Activated CD8-positive, alpha-beta memory T cell treated with anti-CD3 and anti-CD28 coated beads for 36 hours (primary cell): ENCODE data around the gene PRPF18. TPM values are rescaled to one million over a fixed set of nuclear protein-coding genes. Genes with fewer than 3 reads are reported as not detected.

Experiments
- CTCF ChIA-PET: fragments of 350-600 bp; sonication (Branson Sonifier 250); formaldehyde crosslinking; loops from one replicate; lab custom pipeline; 2021; ENCODE audit warnings: antibody characterized with exemption; lab: Charles Lee
- POLR2A ChIA-PET: fragments of 350-600 bp; sonication (Branson Sonifier 250); formaldehyde crosslinking; loops from one replicate; lab custom pipeline; 2021; ENCODE audit warnings: antibody characterized with exemption; lab: Charles Lee
- total RNA-seq, 2 experiments: library from RNA; stranded (reverse); gene quantifications; one replicate each; pipeline ENCODE4 v1.2.3, GENCODE V29; 2021

PRPF18 gene
- total RNA-seq, 2 experiments from 2014 or later = 24.6 to 25.4 TPM

DNA sequence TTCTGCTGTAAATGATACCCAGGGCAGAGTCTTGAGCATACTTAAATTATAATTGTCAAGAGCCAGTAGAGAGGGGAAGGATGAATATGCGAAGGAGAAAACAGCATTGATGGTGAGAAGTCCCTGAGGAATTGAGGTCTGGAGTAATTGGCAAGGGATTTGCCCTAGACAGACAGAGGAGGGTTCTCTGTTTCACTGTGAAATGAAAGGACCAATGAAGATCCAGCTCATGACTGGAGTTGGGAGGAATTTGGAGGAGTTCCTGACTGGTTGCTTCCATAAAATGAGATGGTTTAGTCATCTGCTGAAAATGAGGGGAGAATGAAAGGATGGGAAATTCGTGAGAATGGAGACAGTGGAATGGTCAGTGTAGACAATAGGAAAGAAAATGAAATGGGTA is 6.8 kb downstream of the PRPF18 start:
- ChIA-PET CTCF (no interaction called here), POLR2A (no interaction called here)

DNA sequence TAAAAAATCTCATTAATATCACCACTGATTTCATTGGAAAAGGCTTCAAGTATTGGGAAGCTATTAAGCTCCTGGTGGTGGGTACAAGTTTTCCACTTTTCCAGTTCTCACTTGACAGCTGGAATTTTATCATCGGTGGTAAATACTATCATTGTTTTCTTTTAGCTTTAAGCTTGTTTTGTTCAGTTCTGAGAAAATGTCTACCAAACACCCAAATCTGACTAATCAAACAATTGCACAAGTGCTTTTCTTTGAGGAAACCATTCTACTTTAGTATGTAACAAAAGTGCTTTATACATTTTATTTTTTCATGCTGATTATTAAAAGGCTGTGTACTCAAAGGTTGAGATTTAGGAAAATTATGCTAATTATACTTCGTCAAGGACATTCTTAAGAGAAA is 7.9 kb downstream of the PRPF18 start:
- CTCF ChIA-PET = no interaction called here
- POLR2A ChIA-PET = no interaction called here

DNA sequence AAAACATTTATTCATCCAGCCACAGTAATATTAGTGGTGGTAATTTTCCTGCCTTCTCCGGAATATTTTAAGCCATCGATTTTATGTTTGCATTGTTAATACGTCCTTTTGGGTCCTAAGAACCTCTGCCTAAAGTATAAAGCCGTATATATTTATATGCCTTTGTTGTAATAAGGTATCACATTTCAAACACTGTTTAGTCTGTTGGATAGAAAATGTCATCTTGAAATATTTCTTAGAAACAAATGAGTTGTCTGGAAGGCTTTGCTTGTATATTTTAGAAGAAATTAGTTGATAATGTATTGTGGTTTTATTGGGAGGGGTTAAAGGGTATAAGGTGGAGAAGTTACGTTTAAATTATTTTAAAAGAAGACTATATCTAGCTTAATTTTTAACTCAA is 11.1 kb downstream of the PRPF18 start:
- POLR2A ChIA-PET = no interaction called here
- CTCF ChIA-PET = no interaction called here

DNA sequence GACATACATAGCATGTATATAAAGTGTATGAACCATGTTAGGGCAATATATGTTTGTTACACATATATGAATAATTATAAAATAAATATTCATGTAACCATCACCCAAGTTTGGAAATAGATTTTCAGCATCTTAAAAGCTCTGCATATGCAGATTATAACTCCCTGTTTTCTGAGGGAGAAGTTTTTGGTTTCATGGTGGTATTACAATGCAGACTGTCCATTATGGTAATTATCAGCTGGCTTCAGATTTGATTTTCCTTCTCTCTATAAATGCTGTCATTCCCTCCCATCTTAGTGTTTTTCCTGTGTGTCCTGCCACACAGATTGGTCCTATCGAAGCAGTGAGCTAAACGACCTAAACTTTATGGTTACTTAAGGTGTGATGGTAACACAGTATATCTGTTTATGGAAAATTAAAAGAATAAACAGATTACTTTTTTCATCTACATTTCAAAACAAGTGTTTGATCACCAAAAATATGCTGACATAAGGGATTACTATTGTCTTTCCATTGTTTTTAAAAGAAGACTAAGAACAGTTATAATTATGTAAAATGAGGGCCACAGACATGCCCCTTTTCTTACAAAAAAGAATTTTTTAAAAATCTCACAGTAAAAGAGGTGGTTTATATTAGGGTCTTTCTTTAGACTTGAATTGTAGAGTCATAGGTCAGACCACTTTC is 17.7 kb downstream of the PRPF18 start:
- ChIA-PET POLR2A (no interaction called here), CTCF (no interaction called here)

DNA sequence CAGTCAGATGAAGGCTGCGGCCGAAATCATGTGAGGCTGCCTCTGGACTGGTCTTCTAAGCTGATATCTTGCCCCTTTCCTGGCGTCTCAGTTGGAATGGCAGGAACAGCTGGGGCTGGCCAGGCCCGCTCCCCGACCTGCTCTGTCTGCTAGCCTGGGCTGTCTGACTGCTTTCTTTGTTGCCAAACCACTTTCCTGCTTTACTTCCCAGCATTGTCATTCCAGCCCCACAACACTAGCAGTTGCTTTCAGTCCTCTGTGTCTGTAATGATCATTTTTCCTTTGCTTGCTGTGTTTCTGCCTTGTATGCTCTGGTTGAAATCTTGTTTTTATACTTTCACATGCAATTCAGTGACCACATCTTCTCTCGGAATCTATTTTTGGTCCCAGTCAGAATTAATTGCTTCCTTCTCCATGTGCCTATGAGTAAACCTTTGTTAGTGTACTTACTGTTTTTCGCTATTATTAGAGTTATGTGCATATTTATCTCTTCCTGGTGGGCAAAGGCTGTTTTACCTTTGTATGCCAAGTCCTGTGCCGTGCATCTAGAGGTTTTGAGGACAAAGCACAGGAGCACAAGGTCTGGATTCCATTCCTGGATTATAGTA is 21.6 kb downstream of the PRPF18 start:
- ChIA-PET CTCF (no interaction called here), POLR2A (no interaction called here)

DNA sequence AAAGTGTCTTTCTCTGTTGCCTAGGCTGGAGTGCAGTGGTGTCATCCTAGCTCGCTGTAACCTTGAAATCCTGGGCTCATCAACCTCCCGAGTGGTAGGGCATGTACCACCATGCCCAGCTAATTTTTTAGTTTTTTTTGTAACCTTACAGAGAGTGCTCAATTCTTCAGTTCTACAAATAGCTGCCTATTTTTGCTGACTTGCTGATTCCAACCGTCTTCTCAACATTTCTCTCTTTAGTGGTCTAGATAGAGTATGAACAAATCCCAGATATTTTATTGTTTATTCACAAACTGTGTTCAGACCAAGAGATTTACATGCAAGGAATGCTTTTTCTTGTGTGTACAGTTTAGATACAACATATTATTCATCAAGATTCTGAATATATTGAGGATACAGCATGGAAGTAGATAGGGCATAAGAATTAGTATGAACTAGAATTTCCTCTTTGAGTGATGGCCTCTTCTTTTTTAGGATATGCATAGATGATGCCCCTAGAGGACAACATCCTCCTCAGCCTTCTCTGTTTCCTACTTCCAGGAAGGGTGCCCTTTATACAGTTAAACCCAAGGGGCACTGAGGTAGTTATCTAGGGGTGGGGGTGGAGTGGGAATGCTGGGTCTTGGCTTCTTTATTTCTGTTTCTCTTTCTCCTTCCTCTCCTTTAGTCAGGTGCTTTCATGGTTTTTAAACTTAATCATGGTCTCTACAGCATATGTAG is 26.0 kb downstream of the PRPF18 start:
- CTCF ChIA-PET = no interaction called here
- POLR2A ChIA-PET = interaction anchor here (0.6 kb wide), 1 partner anchor 310 kb away, joined by 3 read pairs; no protein-coding TSS in a partner anchor

DNA sequence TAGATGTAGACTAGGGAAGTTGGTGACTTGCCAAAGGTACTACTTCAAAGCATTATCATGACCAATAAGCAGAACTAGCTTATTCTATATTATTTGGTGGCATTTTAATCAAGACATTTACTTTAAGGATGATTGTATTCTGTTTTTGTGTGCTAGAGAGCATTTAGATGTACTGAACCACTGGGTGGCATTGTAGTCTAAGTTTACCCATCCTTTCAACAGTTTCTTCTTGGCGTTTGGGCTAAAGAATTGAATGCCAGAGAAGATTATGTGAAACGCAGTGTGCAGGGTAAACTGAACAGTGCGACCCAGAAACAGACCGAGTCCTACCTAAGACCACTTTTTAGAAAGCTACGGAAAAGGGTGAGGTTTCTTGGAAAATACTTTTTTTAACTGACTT is 26.8 kb downstream of the PRPF18 start:
- ChIA-PET CTCF (no interaction called here), POLR2A (no interaction called here)

DNA sequence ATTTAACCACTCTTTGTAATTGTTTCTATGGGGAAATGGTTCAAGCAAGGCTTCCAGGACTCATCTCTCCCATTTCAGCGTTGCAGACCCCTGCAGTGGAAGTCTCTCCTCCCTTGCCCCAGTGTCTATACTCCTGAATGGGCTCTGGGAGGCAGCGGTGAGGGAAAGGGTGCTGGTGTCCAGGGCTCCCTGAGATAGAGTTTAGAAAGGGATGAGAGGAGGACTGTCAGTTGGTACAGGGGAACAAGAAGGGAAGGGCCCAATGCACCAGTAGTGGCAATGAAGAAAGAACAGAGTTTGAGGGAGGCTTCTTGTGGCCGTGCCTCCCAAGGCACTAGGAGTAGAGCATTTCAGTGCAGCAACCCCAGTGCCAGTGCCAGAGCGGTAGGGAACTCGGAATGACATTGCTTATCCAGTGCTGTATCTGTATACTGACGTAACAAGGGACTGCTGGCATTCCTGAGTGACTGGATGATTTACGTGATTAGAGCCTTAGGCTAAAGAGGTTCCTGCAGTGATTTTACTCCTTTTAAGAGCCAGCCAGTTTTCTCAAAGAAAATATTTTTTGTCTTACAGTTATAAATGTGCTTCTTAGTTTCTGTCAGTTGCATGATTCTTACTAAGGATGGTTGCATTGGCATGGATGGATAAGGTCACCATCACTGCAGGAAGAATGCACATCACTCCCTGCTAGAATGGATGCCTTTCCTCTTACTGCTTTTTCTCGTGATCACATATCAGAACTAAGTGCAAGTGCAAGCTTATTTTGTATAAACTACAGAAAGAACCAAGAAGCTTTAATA is 28.0 kb downstream of the PRPF18 start:
- POLR2A ChIA-PET = no interaction called here
- CTCF ChIA-PET = no interaction called here

DNA sequence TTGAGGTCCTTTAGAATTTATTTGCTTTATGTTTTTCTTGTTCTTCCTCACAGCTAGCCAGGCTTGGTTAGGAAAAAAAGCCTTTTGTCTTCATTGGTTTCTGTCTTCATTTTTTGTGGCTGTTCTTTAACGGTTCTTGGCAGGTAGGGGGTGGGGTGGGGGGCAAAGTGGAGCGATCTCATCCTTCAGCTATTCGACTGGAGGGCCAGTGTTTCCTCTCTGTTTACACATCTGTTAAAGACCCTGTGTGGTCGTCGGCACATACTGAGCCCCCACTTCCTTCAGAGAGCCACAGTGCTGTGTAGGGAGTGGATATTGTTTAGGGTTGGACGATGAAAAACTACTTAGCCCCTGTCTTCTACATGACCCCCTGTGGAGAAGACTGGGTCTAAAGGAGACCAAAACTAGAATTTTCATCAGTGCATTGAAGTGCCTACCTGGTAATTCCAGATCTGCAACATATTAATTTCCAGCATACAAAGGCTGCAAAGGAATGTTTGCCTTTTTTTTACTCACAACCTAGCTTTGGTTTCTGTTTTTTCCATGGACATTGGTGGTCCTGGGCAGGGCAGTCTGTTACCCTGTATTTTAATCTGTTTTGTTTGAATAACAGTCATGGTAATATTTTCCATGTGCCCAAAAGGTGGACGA is 29.0 kb downstream of the PRPF18 start:
- ChIA-PET CTCF (no interaction called here), POLR2A (interaction anchor here (0.5 kb wide), 1 partner anchor 165 kb away, joined by 7 read pairs; no protein-coding TSS in a partner anchor)

DNA sequence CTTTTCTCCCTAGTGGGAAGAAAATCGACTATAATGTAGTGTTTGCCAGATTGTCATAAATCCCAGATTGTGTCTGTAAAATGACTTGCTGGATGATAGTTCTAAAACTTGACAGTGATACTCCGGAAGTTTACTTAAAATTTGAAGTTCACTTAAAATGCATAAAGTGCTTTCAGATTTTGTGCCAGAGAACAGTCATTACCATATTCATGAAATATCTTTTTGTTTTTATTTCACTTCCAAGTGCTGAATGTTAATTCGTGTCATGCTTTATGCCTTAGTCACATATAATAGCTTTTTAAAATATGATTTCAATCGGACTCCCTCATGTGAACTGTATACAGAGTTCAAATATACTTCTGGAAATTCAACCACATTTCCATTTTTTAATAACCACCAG is 30.4 kb downstream of the PRPF18 start:
- ChIA-PET CTCF (interaction anchor here (0.6 kb wide), 1 partner anchor 160 kb away, joined by 3 read pairs; no protein-coding TSS in a partner anchor), POLR2A (no interaction called here)

DNA sequence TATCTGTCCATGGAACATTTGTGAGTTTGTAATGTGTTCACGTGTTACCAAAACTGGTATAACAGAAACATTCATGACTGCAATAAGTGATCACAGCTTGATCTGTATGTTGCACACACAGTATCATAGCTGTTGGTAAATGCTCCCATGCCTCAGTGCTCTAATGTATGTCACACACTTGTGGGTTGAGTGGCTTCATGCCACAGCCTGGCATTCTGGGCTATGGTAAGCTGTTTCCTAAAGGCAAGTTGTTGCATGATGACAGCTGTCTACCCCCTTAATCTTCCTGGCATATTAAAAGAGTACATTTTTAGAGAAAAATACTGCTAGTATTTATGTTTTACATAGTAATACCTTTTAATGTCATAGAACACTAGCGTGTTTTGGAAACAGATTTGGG is 35.2 kb downstream of the PRPF18 start:
- POLR2A ChIA-PET = no interaction called here
- CTCF ChIA-PET = no interaction called here

DNA sequence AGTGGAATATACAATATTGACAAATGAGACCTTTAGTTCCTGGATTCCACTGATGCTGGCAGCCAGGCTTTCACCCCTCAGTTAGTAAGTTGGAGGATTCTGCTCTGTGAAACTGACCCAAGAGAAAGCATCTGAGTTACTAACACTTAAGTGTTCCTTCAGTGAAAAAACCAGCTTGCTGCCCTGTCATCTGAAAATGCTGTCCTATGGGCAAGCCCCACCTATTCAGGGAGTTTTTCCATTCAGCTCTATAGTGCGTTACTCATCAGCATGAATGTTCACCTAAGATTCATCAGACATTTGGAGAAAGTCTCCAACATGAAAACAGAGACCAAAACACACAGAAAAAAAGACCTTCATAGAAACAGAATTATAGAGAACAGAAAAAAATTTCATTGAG is 37.9 kb downstream of the PRPF18 start:
- POLR2A ChIA-PET = no interaction called here
- CTCF ChIA-PET = no interaction called here

DNA sequence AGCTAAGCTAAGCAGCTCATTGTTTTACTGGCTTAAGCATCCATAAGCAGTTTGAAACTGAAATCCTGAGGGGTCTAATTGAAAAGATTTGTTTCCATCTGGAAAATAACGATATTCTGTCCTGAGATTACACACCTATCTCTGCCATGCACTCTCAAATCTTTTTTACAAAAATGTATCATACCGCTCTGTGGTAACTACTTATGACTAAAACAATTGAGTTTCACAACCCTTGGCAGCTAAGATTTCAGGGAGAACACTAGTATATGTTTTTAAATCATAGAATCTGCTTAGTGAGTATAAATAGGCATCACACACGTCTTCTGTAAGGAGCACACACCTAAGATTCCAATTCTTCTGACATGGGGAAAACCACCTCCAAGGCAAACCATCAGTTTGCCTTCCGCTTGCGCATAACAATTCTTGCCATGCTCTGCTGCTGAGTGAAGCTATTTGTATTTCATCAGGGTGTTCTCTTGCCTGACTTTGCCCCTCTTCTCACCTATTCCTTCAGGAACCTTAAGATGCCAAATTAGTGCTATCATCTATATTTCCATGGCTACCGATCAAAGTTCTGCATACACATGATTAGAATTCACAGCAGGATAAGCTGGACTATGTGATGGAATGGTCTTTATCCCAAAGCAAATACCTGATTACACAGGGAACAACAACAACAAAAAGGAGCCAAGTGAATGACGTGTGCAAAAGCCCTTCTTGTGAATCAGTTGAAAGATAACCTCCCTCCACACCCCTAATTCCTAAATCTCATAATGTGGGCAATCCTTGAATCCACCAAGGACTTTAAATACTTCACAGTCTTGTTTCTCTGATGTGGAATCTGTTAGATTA is 40.9 kb downstream of the PRPF18 start:
- POLR2A ChIA-PET = no interaction called here

DNA sequence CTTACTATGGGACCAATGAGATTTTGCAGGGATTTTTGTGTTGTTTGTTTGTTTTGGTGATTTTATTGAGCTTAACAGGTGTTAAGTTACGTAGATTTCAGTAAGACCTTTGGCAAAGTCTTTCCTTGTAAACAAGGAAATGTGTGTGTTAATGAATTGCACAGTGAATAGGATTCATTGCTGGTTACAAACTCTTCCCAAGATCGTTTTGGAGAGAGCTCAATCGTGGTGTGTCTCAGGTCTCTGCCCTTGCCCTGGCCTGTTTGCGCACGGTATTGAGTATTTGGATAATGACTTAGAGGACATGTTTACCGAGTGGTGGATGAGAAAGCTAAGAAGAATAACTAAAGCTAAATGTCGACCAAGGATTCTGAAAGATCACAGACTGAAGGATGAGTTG is 41.9 kb downstream of the PRPF18 start:
- CTCF ChIA-PET = no interaction called here

More for the DNA sequence above, 40.9 kb downstream of the PRPF18 start:
- CTCF ChIA-PET = no interaction called here

DNA sequence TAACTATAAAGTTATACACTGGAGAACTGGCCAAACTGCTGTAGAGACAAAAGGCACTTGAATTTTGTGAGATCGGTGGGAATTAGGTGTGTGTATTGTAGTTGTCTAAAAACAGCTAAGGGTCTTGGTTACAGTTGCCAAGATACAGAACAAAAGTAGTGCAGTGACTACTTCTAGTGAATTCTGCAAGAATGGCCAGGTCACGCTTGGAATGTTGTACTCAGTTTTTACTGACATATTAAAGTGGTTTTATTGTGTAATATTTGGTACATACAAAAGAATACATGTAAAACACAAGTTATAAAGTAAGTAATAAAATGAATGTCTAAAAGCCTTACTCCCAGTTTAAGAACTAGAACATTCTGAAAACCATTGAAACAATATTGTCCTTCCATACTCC is 42.4 kb downstream of the PRPF18 start:
- CTCF ChIA-PET = no interaction called here
- POLR2A ChIA-PET = no interaction called here

More for the DNA sequence above, 41.9 kb downstream of the PRPF18 start:
- POLR2A ChIA-PET = no interaction called here

DNA sequence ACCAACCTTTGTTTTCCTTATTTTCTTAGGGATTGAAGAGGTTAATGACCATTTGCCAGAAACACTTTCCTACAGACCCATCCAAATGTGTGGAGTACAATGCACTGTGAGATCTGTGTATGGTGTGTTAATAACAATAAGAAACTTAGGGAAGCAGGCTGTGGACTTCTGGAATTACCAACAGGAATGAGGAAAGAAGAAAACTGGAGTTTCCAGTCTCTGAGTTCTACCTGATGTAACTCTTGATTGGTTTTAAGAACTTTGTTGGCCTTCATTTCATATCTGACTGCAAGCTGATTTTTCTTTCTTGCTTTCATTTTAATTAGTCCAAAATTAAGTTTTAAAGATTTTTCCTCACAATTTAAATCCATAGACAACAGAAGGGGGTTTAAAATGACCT is 43.5 kb downstream of the PRPF18 start:
- POLR2A ChIA-PET = no interaction called here
- CTCF ChIA-PET = no interaction called here

DNA sequence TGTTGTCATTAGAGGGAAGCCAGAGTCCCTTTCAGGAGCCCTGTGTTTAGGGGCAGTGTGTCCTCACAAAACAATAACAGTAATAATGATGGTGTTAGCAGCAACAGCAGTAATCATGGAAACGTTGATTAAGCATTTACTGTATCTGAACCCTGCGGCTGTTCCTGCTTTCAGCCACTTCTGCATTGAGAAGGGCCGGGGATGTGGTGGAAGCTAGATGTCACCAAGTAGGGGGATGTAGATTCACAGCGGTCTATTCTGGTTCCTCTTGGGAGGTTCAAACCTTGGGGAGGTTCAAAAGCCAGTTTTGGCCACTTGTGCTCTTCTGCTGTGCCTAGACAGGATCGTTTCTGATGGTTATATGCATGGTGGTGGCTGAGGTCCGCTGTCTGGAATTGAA is 44.8 kb downstream of the PRPF18 start:
- ChIA-PET CTCF (no interaction called here), POLR2A (no interaction called here)

DNA sequence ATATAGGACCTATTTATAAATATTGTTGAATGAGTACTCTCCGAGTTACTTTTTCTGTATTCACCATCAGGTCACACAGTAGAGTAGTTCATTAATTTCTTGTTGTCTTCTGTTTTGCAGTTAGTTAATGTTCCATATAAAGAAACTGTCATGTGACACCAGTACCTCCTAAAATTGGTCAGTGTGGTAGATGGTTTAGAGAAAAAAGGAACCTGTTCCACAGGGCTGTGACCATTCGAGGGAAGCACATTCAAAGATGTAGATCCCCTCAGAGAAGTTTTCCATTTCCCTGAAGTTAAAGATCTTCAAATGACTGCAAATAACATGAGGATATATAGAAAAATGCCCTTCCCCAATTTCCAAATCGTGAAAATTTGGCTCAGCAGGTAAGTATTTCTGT is 45.7 kb downstream of the PRPF18 start:
- POLR2A ChIA-PET = no interaction called here
- CTCF ChIA-PET = no interaction called here
